HG03159 (cell line): Measurements from ENCODE around the gene ENKD1.

Experiments used
- ATAC-seq: cut with Tn5 transposase; IDR thresholded peaks from one replicate; pipeline ENCODE4 v1.9.1; 2021; ENCODE audit warnings: mild to moderate bottlenecking, moderate library complexity; ENCODE audit not compliant: unreplicated experiment

The ENKD1 gene

DNA sequence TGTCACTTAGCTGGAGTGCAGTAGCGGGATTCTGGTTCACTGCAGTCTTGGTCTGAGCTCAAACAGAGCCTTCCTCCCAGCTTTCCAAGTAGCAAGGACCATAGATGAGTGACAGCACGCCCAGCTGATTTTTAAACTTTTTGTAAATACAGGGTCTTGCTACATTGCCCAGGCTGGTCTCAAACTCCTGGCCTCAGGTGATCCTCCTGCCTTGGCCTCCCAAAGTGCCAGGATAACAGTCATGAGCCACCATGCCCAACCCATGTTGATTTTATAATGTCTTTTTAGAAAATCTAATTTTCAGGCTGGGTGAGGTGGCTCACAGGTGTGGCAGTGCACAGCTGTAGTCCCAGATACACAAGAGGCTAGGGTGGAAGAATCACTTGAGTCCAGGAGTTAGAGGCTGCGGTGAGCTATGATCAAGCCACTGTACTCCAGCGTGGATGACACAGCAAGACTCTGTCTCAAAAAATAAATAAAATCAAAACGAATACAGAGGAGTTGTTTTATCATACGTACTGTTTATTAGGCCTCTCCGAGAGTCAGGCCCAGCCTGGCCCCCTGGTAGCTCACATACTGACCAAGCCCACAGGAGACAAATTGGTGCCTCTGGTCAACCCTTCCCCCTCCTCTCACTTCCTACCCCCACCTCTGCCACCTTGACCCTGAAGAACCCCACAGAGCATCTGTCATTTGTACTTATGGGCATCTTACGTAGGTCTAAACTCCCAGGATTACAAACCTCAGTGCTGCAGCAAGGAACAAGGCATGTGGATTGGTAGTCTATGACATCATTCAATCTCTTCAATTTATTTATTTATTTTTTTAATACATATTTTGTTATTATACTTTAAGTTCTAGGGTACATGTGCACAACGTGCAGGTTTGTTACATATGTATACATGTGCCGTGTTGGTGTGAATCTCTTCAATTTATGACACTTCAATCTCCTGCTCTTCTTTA lies 13.7 kb upstream of the ENKD1 start:
- ATAC-seq, result no peak

DNA sequence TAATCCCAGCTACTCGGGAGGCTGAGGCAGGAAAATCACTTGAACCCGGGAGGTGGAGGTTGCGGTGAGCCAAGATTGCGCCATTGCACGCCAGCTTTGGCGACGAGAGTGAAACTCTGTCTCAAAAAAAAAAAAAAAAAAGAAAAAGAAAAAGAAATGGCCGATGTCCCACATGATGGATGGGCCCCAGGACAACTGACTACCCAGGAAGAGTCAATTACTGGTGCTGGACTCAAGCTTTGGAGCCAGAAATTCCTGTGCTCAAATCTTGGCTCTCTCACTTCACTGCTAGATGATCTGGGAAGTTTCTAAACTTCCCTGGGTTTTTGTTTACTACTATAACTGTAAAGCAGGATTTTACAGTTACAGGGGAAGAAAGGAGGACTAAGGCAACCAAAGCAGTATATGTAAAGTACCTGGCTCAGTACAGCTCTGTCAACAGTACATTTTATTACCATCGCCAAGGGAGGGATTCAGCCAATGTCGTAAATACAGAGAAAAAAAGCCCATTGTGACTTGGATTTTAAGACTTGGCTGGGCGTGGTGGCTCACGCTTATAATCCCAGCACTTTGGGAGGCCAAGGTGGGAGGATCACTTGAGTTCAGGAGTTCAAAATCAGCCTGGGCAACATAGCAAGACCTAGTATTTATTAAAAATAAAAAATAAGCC lies 11.9 kb upstream of the ENKD1 start:
- no peak for ATAC-seq

DNA sequence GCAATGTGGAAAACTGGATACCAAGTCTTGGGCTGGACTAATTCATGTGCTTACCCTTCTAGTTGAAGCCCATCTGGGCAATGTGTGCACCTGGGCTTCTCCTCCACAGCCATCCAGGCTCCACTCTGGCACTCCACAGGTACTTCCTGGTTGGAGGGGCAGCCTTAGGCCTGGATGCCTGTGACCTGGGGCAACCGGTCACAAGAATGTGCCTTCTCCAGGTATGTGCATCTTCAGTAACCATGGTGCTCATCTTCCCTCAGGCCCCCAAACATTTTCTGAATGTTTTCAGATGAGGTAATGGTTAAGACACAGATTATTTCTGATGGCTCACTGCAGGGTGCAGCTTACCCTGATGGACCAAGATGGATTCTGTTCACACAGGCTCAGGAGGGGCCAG lies 11.2 kb upstream of the ENKD1 start:
- no peak for ATAC-seq

DNA sequence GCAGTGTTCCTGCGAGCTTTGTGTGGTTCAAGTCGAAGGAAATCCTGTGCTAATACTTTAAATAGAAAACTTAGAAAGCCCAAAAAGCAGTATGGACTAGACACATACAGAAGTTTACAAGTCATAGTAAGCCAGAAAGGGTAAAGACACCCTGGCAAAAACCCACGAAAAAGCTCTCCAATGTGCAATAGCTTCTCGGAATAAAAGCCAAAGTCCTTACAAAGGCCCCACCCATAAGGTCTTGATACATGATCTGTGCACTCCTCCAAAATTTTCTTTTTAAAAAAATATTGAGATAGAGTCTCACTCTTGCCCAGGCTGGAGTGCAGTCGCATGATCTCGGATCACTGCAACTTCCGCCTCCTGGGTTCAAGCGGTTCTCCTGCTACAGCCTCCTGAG lies 10.4 kb upstream of the ENKD1 start:
- no peak for ATAC-seq

DNA sequence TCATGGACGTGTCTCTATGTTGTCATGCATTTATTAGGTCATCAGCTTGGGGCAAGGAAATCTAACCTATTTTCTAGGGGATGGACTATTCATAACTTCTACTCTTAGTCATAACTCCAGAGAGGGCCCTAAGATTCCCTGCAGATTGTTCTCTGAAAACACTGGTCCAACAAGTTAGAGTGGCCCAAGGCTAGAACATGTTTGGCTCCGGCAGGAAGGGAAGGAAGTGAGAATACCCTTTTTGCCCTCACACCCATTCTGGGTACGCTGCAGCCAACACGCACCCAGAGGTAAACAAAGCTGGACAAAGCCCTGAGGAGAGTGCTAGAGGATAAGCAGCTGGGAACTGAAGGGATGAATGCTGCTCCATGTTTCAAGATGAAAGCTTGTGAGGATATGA lies 10.0 kb upstream of the ENKD1 start:
- ATAC-seq, result no peak

DNA sequence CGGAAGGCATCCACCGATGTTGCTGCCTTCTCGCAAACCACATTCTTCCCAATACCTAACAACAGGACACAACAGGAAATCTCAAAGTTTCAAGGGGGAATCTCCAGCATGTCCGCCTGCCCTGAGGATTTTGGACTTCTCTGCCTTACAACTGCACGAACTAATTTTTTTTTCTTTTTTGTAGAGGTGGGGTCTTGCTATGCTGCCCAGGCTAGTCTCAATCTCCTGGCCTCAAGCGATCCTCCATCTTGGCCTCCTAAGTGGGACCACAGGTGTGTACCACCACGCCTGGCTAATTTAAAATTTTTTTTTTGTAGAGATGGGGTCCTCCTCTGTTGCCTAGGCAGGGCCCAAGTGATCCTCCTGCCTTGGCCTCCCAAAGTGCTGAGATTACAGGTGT lies 9.4 kb upstream of the ENKD1 start:
- ATAC-seq, result no peak

- no peak for ATAC-seq
These were observed 9.0 kb upstream of the ENKD1 start for GRCh38 chr16:67675579-67675935.

DNA sequence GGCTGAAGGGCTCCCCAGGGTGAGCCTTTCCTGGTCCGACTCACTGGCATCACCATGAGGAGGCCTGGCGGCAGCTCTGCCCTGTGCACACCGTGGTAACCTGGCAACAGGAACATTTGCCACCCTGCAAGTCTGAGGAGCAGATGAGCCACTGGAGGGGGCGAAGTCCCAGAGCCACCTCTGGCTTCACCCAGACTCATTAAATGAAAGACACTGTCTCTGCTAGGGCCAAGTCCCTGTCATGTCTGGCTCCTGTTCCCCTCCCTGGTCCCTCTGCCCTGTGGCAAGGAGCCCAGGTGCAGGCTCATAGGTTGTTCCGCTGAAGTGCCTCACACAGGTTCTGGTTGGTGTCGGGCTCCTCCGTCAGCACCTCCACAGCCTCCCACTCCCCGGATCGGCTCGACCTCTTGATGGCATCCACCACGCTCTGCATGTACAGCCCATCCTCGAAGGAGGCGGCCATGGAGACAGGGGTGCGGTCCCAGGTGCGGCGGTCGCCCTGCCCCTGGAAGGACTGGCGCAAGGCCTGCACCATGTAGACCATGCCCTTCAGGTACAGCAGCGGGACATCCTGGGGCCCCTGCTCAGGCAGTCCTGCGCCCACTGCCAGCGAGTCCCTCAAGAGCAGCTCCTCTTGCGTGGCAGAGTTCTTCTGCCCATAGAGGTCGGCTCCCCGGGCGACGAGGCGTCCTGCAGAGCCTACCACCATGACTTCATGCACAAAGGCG lies 8.5 kb upstream of the ENKD1 start:
- no peak for ATAC-seq

GRCh38 chr16:67673712-67674580 lies 7.4 kb upstream of the ENKD1 start:
- ATAC-seq, result no peak

DNA sequence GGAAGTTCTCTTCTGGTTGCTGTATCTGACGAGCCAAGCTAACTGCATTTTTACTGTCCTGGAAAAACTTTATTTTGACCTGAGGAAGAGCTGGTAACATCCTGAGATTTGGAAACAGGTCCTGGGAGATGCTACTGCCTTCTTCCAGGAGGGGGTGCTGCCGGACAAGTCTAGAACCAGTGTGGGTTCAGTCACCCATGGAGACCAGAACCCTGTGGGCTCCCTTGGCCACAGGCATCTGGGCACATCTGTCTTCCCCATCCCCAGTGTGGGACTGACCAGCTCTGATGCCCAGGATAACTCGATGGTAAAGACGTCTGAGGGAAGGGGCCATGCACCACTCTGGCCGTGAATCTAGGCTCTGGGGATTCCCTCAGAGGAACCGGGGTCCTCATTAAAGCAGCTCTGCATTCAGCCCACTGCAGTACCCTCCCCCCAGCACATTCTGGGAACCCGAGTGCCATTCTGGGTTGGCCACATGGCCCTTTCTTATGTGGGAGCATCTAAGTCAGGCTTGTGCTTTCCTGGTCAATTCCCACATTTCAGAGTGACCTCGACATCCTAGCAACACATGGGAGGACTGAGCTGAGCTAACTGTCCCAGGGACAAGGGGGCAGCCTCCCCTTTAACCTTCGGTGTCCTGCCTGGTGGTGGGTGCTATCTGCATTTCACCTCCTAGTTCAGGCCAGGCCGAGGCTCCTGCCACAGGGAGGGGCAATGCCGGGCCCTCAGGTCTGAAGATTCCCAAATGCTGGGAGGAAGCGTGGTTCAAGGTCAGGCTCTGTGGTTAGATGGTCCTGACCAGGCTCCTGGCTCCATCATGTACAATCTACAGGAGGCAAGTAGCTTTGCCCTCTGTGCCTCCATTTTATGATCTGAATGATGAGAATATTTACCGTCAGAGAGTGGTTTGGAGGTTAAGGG lies 6.5 kb upstream of the ENKD1 start:
- ATAC-seq, result no peak

DNA sequence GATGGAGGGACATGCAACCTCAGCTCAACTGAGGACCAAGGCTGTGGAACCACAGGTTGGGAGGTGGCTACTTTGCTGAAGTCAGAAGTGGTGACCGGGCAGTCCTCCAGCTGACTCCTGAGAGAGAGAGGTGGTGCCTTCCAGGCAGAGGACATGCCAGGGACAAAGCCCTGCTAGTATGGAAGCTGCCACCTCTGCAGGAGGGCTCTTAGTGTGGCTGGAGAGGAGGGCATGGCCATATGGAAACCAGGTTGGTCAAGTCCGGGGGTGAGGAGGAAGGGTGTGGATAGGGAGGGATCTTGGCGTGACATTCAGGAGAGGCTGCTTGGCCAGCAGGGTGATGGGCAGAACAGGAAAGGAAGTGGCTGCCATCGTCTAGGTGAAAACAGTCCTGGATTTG lies 5.8 kb upstream of the ENKD1 start:
- ATAC-seq, result no peak

DNA sequence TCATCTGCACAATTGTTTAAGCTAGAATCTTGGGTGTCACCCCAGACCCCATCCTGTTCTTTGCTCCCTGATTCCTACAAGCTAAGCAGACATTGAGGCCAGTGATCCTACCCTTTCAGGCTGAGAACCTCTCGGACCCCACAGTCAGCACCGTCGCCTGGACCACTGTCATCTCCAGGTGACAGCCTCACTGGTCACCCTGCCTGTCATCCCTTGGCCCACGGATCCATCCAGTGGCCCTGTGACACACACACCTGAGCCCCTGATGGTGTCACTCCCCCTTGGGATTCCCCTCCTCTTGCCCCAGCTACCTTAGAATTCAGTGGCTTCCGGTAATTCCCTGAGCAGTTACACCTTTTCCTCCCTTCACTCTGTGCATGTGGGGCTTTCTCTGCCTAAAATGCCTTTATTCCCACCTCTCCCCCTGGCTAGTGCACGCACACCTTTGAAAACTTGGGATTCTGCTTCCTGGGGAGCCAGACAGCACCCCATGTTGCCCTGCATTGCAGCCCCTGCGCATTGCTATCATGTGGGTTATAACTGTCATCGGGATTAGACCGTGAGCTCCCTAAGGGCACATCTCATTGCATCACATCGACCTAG lies 3.0 kb upstream of the ENKD1 start:
- no peak for ATAC-seq

DNA sequence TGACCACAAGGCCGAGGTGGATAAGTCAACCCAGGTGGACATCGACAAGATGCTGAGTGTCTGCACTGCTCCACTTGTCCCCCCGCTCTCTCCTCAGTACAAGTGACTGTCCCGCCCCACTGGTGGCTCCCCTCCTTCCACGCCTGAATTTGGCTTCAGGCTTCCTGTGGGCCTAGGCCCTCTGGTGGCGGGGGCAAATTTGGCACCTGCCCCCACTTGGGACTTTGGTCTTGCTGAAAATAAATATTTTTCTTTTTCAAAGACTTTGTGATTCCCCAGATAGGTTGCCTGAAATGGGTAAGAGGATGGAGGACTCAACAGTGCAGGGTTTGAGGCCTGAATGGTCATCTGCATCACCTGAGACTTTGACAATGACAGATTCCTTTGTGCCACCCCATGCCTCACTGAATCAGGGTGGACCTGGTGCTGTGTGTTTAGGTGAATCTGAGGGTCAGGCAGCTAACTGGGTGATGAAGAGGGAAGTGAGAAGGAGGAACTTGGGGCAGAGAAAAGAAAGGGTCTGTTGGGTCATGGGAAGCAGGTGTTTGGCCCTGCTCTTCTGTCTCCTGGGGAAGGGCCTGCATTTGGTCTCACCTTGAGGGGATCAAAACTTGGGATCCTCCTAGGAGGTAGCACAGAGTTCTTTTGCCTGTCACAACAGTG lies 2.1 kb upstream of the ENKD1 start:
- ATAC-seq, result no peak

DNA sequence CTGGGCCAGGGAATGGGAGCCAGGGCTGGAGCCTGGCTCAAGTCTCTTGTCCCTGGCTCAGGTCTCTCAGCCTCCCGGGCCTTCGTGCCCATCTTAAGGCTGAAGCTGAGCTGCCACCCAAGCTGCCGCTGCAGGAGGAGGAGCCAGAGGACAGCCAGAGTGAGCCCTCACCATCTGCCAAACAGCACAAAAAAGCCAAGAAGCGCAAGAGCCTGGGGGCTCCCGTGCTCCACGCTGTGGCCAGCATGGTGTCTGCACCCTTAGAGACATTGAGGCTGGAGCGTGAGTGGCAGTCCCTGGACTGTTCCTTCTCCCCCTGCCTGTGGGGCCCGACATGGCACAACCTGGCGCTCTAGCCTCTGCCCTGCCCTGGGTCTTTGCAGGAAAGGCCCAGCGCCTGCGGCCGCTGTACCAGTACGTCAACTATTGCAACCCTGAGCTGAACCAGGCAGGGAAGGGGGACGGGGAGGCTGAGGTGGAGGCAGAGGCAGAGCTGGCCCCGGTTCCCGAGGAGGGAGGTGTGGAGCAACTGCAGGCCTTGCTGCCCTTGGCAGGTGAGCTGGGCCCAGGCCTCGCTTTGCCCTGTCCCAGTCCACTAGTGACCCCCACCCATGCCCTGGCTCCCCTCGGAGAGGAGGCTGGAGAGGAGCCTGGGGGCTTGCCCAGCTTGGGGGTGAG lies 1.4 kb upstream of the ENKD1 start:
- ATAC-seq, result peak; percentile 63

- no peak for ATAC-seq
These were observed 885 bp upstream of the ENKD1 start for GRCh38 chr16:67667453-67667816.

DNA sequence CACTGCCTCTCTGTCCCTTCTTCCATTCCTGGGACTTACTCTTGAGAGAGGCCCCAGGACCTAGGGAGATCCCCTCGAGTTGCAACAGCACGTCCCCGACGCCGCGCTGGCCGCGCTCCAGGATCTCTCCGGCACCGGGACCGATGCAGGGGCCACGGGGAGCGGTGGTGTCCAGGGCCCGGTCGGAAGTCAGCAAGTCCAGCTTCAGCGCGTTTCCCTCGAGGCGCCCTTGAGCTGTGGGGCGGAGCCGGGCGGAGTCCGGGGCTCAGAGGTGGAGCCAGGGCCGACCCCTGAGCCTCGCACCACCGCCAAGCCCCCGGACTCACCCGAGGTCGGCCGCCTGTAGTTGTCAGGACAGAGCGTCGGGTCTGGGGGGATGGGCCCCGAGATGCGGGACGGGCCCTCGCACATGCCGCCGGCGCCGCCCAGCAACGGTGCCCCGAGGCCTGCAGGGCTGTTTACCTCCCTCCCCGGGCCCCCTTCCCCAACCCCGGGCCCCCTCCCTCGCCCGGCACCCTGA lies 458 bp downstream of the ENKD1 start:
- no peak for ATAC-seq

- ATAC-seq, result no peak
These were observed 952 bp downstream of the ENKD1 start for GRCh38 chr16:67665598-67665997.

DNA sequence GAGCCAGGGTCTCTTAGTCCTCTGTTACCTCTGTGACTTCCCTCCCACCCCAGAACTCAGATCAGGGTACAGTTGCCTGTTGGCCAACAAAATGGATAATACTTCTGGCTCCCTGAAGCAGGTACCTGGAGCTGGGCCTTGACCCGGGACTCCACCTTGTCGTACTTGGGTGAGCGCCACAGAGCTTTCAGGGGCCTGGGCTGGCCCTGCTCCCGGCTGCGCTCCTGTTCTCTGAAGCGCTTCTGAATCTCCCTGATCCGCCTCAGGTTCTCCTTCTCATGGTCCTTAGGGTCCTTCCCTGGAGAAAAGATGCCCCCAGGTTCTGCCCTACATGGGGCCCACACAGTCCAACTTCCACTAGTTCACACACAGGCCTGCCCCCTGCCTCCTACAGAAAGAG lies 1.7 kb downstream of the ENKD1 start:
- no peak for ATAC-seq
